HFFc6 (cell line): ENCODE measurements around the gene R3HDM4. TPM values are rescaled to one million over a fixed set of nuclear protein-coding genes. Genes with fewer than 3 reads are reported as not detected.

ENCODE experiments used
- DNase-seq: peaks from one replicate; pipeline ENCODE4 v3.0.0-alpha.2; 2018
- H3K27ac Mint-ChIP-seq: 2 replicates; pipeline ENCODE4 v1.8.0; 2020; ENCODE audit warnings: mild to moderate bottlenecking, mixed read lengths
- H3K27me3 Mint-ChIP-seq: 2 replicates; pipeline ENCODE4 v1.8.0; 2021; ENCODE audit warnings: mild to moderate bottlenecking, moderate library complexity, mixed read lengths; ENCODE audit not compliant: insufficient read depth
- H3K36me3 Mint-ChIP-seq: 2 replicates; pipeline ENCODE4 v1.8.0; 2021; ENCODE audit warnings: low read depth, mixed read lengths
- H3K4me1 Mint-ChIP-seq: 2 replicates; pipeline ENCODE4 v1.8.0; 2020; ENCODE audit warnings: low read depth, mixed read lengths
- H3K4me3 Mint-ChIP-seq: 2 replicates; pipeline ENCODE4 v1.8.0; 2020; ENCODE audit warnings: mild to moderate bottlenecking, moderate library complexity, mixed read lengths
- H3K9me3 Mint-ChIP-seq: 2 replicates; pipeline ENCODE4 v1.8.0; 2020; ENCODE audit warnings: mild to moderate bottlenecking, mixed read lengths
- CTCF ChIP-seq: fragments of 200-600 bp; sonication (generic); IDR thresholded peaks from 2 replicates; pipeline ENCODE4 v1.5.0; 2021; ENCODE audit warnings: antibody characterized with exemption, mild to moderate bottlenecking
- total RNA-seq, 6 experiments: library from RNA; stranded (reverse); fragmentation: NEBNext Ultra II Directional; extraction: Animal tissue kit (Norgen Biotek cat#: 25700); gene quantifications; 2 replicates in 1 of 6; 3 replicates in 5 of 6; pipeline ENCODE4 v1.2.3, GENCODE V29; 2021

Gene R3HDM4
- total RNA-seq, 6 experiments from 2014 or later, result 41.9 to 53.4 (median 45.9) TPM

- DNase-seq, result no peak
- H3K27ac Mint-ChIP-seq, result no peak overlapping the region
- peaks cover 17% of the 10 kb centered on the region for H3K36me3 Mint-ChIP-seq
- no peaks in the 10 kb centered on the region for H3K4me1 Mint-ChIP-seq
- TF ChIP-seq CTCF, result no peak
- no peaks in the 10 kb centered on the region; the same call in 1 of the 2 replicates for H3K27me3 Mint-ChIP-seq
- H3K4me3 Mint-ChIP-seq, result no peak overlapping the region
- no peaks in the 10 kb centered on the region for H3K9me3 Mint-ChIP-seq
These were observed 27.3 kb downstream of the R3HDM4 start for GRCh38 chr19:885536-886224.

- DNase-seq, result no peak
- Mint-ChIP-seq H3K4me1 (no peaks in the 10 kb centered on the region), H3K36me3 (peaks cover 17% of the 10 kb centered on the region), H3K4me3 (no peak overlapping the region), H3K27me3 (no peaks in the 10 kb centered on the region; the same call in 1 of the 2 replicates), H3K9me3 (no peaks in the 10 kb centered on the region), H3K27ac (no peak overlapping the region)
- no peak for TF ChIP-seq CTCF
These were observed 28.4 kb downstream of the R3HDM4 start for GRCh38 chr19:884420-885211.

GRCh38 chr19:883661-884211 is 29.3 kb downstream of the R3HDM4 start:
- Mint-ChIP-seq H3K27ac (no peak overlapping the region), H3K9me3 (no peaks in the 10 kb centered on the region), H3K36me3 (peaks cover 17% of the 10 kb centered on the region), H3K4me1 (no peaks in the 10 kb centered on the region), H3K4me3 (no peak overlapping the region), H3K27me3 (no peaks in the 10 kb centered on the region)
- no peak for TF ChIP-seq CTCF
- no peak for DNase-seq

- H3K27ac Mint-ChIP-seq, result no peak overlapping the region
- H3K27me3 Mint-ChIP-seq, result no peaks in the 10 kb centered on the region
- no peaks in the 10 kb centered on the region for H3K9me3 Mint-ChIP-seq
- peaks cover 17% of the 10 kb centered on the region for H3K36me3 Mint-ChIP-seq
- no peak for DNase-seq
- no peaks in the 10 kb centered on the region for H3K4me1 Mint-ChIP-seq
- no peak for TF ChIP-seq CTCF
- H3K4me3 Mint-ChIP-seq, result no peak overlapping the region
These were observed 30.0 kb downstream of the R3HDM4 start for GRCh38 chr19:882871-883497.

- no peak for TF ChIP-seq CTCF
- no peaks in the 10 kb centered on the region for H3K9me3 Mint-ChIP-seq
- no peak overlapping the region for H3K4me3 Mint-ChIP-seq
- DNase-seq, result no peak
- H3K27ac Mint-ChIP-seq, result no peak overlapping the region
- H3K4me1 Mint-ChIP-seq, result no peaks in the 10 kb centered on the region
- peaks cover 17% of the 10 kb centered on the region for H3K36me3 Mint-ChIP-seq
- no peaks in the 10 kb centered on the region for H3K27me3 Mint-ChIP-seq
These were observed 31.5 kb downstream of the R3HDM4 start for GRCh38 chr19:881385-882071.
